Measurements from ENCODE around the gene SNRNP40. TPM values are rescaled to one million over a fixed set of nuclear protein-coding genes. Genes with fewer than 3 reads are reported as not detected.

SNRNP40 gene
- total RNA-seq, result 97.8 and 109 TPM in 2 replicates

DNA sequence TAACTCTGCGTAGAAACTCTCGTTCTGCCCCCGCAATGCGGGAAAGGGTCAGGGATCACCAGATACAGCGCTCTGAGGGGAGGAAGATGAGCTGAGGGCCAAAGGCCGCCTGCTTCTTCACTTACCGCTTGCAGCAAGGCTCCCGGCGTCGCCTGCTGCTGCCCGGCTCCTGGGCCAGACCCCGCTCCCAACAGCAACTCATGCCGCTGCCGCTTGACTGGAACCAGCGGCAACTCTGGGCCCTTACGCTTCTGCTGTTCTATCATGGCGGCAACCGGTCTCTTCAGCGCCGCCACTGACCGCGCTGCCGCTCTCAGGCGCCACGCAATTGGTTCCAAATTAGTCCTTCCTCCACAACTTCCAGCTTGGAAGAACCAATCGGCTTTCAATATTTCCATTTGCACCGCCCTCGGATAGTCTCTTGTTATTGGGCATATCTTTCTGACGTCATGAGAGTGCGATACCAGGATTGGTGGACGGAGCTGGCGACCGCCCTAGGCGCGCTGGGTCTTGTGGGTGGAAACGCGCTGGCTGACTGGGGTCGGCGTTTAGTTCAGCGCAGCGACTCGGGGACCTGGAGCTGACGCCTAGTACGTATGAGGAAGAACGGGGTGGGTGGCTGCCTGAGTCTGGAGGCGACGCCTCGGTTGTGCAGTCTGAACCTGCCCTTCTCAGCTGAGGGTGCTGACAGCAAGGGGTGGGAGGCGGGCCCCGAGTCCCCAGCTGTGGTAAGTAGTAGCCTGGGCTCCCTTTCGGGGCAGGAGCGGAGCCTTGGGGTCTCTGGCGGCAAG lies at the start of gene SNRNP40, which contains the start of gene ZCCHC17:
TSS of gene SNRNP40 (minus strand) at position 303 of the 791 bp plus-strand sequence. CDS start at position 266, 37 bp downstream.
TSS of gene ZCCHC17 (plus strand) at position 547 of the 791 bp plus-strand sequence. CDS start 13,067 bp downstream, outside the sequence.

DNA sequence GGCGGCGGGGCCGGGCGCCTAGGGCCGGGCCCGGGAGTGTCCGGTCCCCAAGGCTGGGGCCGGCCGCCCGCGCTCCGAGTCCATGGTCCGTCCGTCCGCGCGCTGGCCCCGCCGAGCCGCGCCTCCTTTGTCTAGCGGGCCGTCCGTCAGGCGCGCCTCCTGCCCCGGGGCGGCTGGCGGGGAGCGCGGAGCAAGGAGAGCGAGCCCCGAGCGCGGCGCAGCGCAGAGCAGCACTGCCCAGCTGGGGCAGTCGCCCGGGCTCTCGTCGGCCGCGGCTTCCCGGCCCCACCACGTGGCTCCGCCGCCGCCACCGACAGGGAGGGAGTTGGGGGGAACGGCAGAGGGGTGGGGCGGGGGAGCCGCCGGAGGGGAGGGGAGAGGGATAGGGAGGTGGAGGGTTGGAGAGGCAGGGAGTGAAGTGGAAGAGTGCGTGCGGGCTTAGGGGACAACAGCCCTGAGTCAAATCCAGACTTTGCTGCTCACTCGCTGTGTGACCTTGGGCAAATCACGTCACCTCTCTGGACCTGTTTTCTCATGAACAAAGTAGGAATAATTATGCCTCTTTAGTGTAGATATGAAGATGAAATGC lies 56.8 kb downstream of the SNRNP40 start, which contains the start of gene NKAIN1:
TSS of gene NKAIN1 (minus strand) at position 235 of the 589 bp plus-strand sequence. CDS start 340 bp downstream, outside the sequence.

Other genes starting within 250 kb of the SNRNP40 start
- 46.4 and 63.8 TPM in 2 replicates for gene PUM1, start 231.1 kb downstream of the SNRNP40 start, total RNA-seq
- gene NKAIN1, start 56.9 kb downstream of the SNRNP40 start, total RNA-seq, result 0.47 TPM in 1 of 2 replicates, not detected in the other
- 38.0 and 38.2 TPM in 2 replicates for gene ZCCHC17, start 244 bp upstream of the SNRNP40 start, total RNA-seq
- gene FABP3, start 76.3 kb upstream of the SNRNP40 start, total RNA-seq, result 3.9 and 9.6 TPM in 2 replicates
- 12.5 and 17.3 TPM in 2 replicates for gene SERINC2, start 116.4 kb upstream of the SNRNP40 start, total RNA-seq

All from mammary microvascular endothelial cell (primary cell).